ENCODE data around the gene VPS50. TPM values are rescaled to one million over a fixed set of nuclear protein-coding genes. Genes with fewer than 3 reads are reported as not detected.

The VPS50 gene
- total RNA-seq, 4 donors from 2014 or later: 17.2 to 52.2 (median 34.3) TPM

GRCh38 chr7:93211228-93211818 is 20.8 kb upstream of the VPS50 start:
- DNase-seq: no peak
- H3K9me3 ChIP-seq: no peaks in the 10 kb centered on the region
- H3K4me3 ChIP-seq: no peak overlapping the region
- H3K27me3 ChIP-seq: no peaks in the 10 kb centered on the region
- intact Hi-C loops (cut with DNase I; ENCODE audit: low total_unique reads) (no loop called here), in situ Hi-C loops (cut with MboI; ENCODE audit: low sequenced_read_pairs in 4 of 4) (no loop called here)
- TF ChIP-seq CTCF (IDR thresholded peaks at IDR 0.05 in 4 of 5, conservative IDR thresholded peaks at IDR 0.05 in 1 of 5) (no peak), POLR2A (IDR thresholded peaks at IDR 0.05) (no peak)
- H3K4me1 ChIP-seq: no peaks in the 10 kb centered on the region
- no peak overlapping the region for H3K27ac ChIP-seq
- no peak for ATAC-seq
- no peaks in the 10 kb centered on the region for H3K36me3 ChIP-seq

- intact Hi-C loops (cut with DNase I; ENCODE audit: low total_unique reads): no loop called here
- Histone ChIP-seq H3K9me3 (no peaks in the 10 kb centered on the region), H3K4me1 (no peaks in the 10 kb centered on the region), H3K27ac (no peak overlapping the region), H3K36me3 (no peaks in the 10 kb centered on the region), H3K27me3 (no peaks in the 10 kb centered on the region), H3K4me3 (no peak overlapping the region)
- in situ Hi-C loops (cut with MboI; ENCODE audit: low sequenced_read_pairs in 4 of 4): no loop called here
- DNase-seq: no peak
- TF ChIP-seq POLR2A (IDR thresholded peaks at IDR 0.05) (no peak), CTCF (IDR thresholded peaks at IDR 0.05 in 4 of 5, conservative IDR thresholded peaks at IDR 0.05 in 1 of 5) (no peak)
- ATAC-seq: no peak
These were observed 19.3 kb upstream of the VPS50 start for GRCh38 chr7:93212881-93213280.

- intact Hi-C loops (cut with DNase I; ENCODE audit: low total_unique reads) (no loop called here), in situ Hi-C loops (cut with MboI; ENCODE audit: low sequenced_read_pairs in 4 of 4) (no loop called here)
- DNase-seq (no peak), ATAC-seq (no peak)
- Histone ChIP-seq H3K36me3 (no peaks in the 10 kb centered on the region), H3K4me1 (no peaks in the 10 kb centered on the region), H3K9me3 (no peaks in the 10 kb centered on the region), H3K27me3 (no peaks in the 10 kb centered on the region), H3K27ac (no peak overlapping the region), H3K4me3 (no peak overlapping the region)
- TF ChIP-seq CTCF (IDR thresholded peaks at IDR 0.05 in 4 of 5, conservative IDR thresholded peaks at IDR 0.05 in 1 of 5): no peak
- no peak for TF ChIP-seq POLR2A (IDR thresholded peaks at IDR 0.05)
These were observed 13.0 kb upstream of the VPS50 start for GRCh38 chr7:93218997-93219827.

- intact Hi-C loops (cut with DNase I; ENCODE audit: low total_unique reads) (no loop called here), in situ Hi-C loops (cut with MboI; ENCODE audit: low sequenced_read_pairs in 4 of 4) (no loop called here)
- Histone ChIP-seq H3K36me3 (no peaks in the 10 kb centered on the region), H3K27me3 (no peaks in the 10 kb centered on the region), H3K4me3 (no peak overlapping the region), H3K4me1 (no peaks in the 10 kb centered on the region), H3K9me3 (no peaks in the 10 kb centered on the region), H3K27ac (no peak overlapping the region)
- no peak for DNase-seq
- ATAC-seq: no peak
- TF ChIP-seq POLR2A (IDR thresholded peaks at IDR 0.05) (no peak), CTCF (IDR thresholded peaks at IDR 0.05 in 4 of 5, conservative IDR thresholded peaks at IDR 0.05 in 1 of 5) (no peak)
These were observed 12.3 kb upstream of the VPS50 start for GRCh38 chr7:93219868-93220267.

Measured in gastrocnemius medialis (tissue), 4 donors.